GM23338 (cell line): ENCODE data around the gene OMP. TPM values are rescaled to one million over a fixed set of nuclear protein-coding genes. Genes with fewer than 3 reads are reported as not detected.

ENCODE experiments used
- ATAC-seq: fragments of 200-7000 bp; cut with Tn5 transposase; 3 replicates; pipeline ENCODE4 v1.9.1; 2020
- DNase-seq: peaks from one replicate; pipeline ENCODE4 v3.0.0-alpha.2; 2015; ENCODE audit warnings: low spot score
- H2AFZ ChIP-seq: fragments of 200-600 bp; sonication (generic); 2 replicates; pipeline ENCODE4 v1.8.0; 2016; ENCODE audit warnings: antibody characterized with exemption, mild to moderate bottlenecking, moderate library complexity
- H3F3A ChIP-seq: fragments of 200-600 bp; sonication (generic); replicated peaks from 2 replicates; pipeline ENCODE4 v1.8.0; 2017; ENCODE audit warnings: antibody characterized with exemption, mixed run types, low read depth
- H3K27ac ChIP-seq: fragments of 200-600 bp; sonication (generic); 2 replicates; pipeline ENCODE4 v1.6.1; 2016; ENCODE audit warnings: low read depth
- H3K27me3 ChIP-seq: fragments of 200-600 bp; sonication (generic); 2 replicates; pipeline ENCODE4 v1.8.0; 2016; ENCODE audit warnings: mild to moderate bottlenecking, mixed run types, moderate library complexity; ENCODE audit not compliant: insufficient read depth
- H3K36me3 ChIP-seq: fragments of 200-600 bp; sonication (generic); 2 replicates; pipeline ENCODE4 v1.8.0; 2016; ENCODE audit warnings: mild to moderate bottlenecking; ENCODE audit not compliant: insufficient read depth
- H3K4me1 ChIP-seq: fragments of 200-600 bp; sonication (generic); 2 replicates; pipeline ENCODE4 v1.8.0; 2016; ENCODE audit warnings: mild to moderate bottlenecking, moderate library complexity; ENCODE audit not compliant: insufficient read depth
- H3K4me2 ChIP-seq: fragments of 200-600 bp; sonication (generic); 2 replicates; pipeline ENCODE4 v1.7.1; 2017; ENCODE audit warnings: mixed run types
- H3K4me3 ChIP-seq: fragments of 200-600 bp; sonication (generic); 2 replicates; pipeline ENCODE4 v1.6.1; 2016; ENCODE audit warnings: mixed run types
- H3K79me2 ChIP-seq: fragments of 200-600 bp; sonication (generic); replicated peaks from 2 replicates; pipeline ENCODE4 v1.8.0; 2017; ENCODE audit warnings: mild to moderate bottlenecking; ENCODE audit not compliant: insufficient read depth
- H3K9me2 ChIP-seq: fragments of 200-600 bp; sonication (generic); 2 replicates; pipeline ENCODE4 v1.8.0; 2017; ENCODE audit not compliant: insufficient read depth
- H4K20me1 ChIP-seq: fragments of 200-600 bp; sonication (generic); replicated peaks from 2 replicates; pipeline ENCODE4 v1.8.0; 2017; ENCODE audit warnings: mild to moderate bottlenecking; ENCODE audit not compliant: insufficient read depth
- H3K27ac Mint-ChIP-seq: 2 replicates; pipeline ENCODE4 v1.8.0; 2020; ENCODE audit warnings: inconsistent platforms, mild to moderate bottlenecking, moderate library complexity, mixed read lengths
- H3K27me3 Mint-ChIP-seq: 3 replicates; pipeline ENCODE4 v1.8.0; 2022; ENCODE audit warnings: low read depth, mild to moderate bottlenecking, moderate library complexity, mixed read lengths, inconsistent platforms; ENCODE audit not compliant: insufficient read depth, poor library complexity
- H3K36me3 Mint-ChIP-seq: 3 replicates; pipeline ENCODE4 v1.8.0; 2021; ENCODE audit warnings: low read depth, mild to moderate bottlenecking, inconsistent platforms, moderate library complexity, mixed read lengths
- H3K4me1 Mint-ChIP-seq: 3 replicates; pipeline ENCODE4 v1.8.0; 2020; ENCODE audit warnings: mild to moderate bottlenecking, inconsistent platforms, mixed read lengths
- H3K4me3 Mint-ChIP-seq: 3 replicates; pipeline ENCODE4 v1.8.0; 2021; ENCODE audit warnings: moderate library complexity, mild to moderate bottlenecking, inconsistent platforms, mixed read lengths
- H3K9me3 Mint-ChIP-seq: 3 replicates; pipeline ENCODE4 v1.8.0; 2020; ENCODE audit warnings: moderate library complexity, mild to moderate bottlenecking, inconsistent platforms, mixed read lengths
- CREB1 ChIP-seq: fragments of 250-450 bp; sonication (Bioruptor Pico); IDR thresholded peaks from 2 replicates; pipeline ENCODE4 v1.5.0; 2020; ENCODE audit warnings: low read depth, mild to moderate bottlenecking, moderate library complexity
- EZH2 ChIP-seq: fragments of 200-600 bp; sonication (generic); IDR thresholded peaks from one replicate; pipeline ENCODE4 v1.8.0; 2017; ENCODE audit warnings: antibody characterized with exemption, mild to moderate bottlenecking, low read depth; ENCODE audit not compliant: unreplicated experiment
- EZH2phosphoT487 ChIP-seq: fragments of 200-600 bp; sonication (generic); IDR thresholded peaks from one replicate; pipeline ENCODE4 v1.8.1; 2018; ENCODE audit warnings: antibody characterized with exemption; ENCODE audit not compliant: unreplicated experiment
- JUNB ChIP-seq: IDR thresholded peaks from one replicate; pipeline ENCODE4 v1.6.1; 2016; ENCODE audit warnings: antibody characterized with exemption; ENCODE audit not compliant: unreplicated experiment
- NANOG ChIP-seq: IDR thresholded peaks from 2 replicates; pipeline ENCODE4 v1.6.1; 2016; ENCODE audit warnings: antibody characterized with exemption, borderline replicate concordance
- POLR2AphosphoS5 ChIP-seq: IDR thresholded peaks from 2 replicates; pipeline ENCODE4 v1.6.1; 2016; ENCODE audit warnings: antibody characterized with exemption, low read depth
- STAT1 ChIP-seq: IDR thresholded peaks from one replicate; pipeline ENCODE4 v1.6.1; 2016; ENCODE audit warnings: antibody characterized with exemption; ENCODE audit not compliant: unreplicated experiment
- ZNF114 ChIP-seq: fragments of 250-450 bp; sonication (Bioruptor Pico); IDR thresholded peaks from 2 replicates; pipeline ENCODE4 v1.5.0; 2020; ENCODE audit warnings: mild to moderate bottlenecking, moderate library complexity
- ZNF331 ChIP-seq: fragments of 250-450 bp; sonication (Bioruptor Pico); IDR thresholded peaks from 2 replicates; pipeline ENCODE4 v1.5.0; 2020; ENCODE audit warnings: low read depth, mild to moderate bottlenecking, moderate library complexity
- polyA plus RNA-seq: library from polyadenylated mRNA; unstranded; fragments of >200 nt; fragmentation: Nextera tagmentation; extraction: Ambion mirVana; gene quantifications from 2 replicates; pipeline ENCODE4 v1.2.1, GENCODE V29; 2016
- total RNA-seq: library from RNA; depleted of rRNA; stranded (reverse); fragments of >200 nt; shearing (Covaris generic); gene quantifications from 2 replicates; pipeline ENCODE4 v1.2.3, GENCODE V29; 2014
- TF ChIP-seq, protein P1 (sequence below): fragments of 250-450 bp; sonication (Bioruptor Pico); IDR thresholded peaks from 2 replicates; pipeline ENCODE4 v1.5.0; 2020; ENCODE audit warnings: mild to moderate bottlenecking, moderate library complexity
- TF ChIP-seq, protein P2 (sequence below): IDR thresholded peaks from one replicate; pipeline ENCODE4 v1.6.1; 2018; ENCODE audit warnings: antibody characterized with exemption; ENCODE audit not compliant: unreplicated experiment
- TF ChIP-seq, protein P3 (sequence below), 2 experiments: fragments of 200-600 bp in 1 of 2; sonication (generic) in 1 of 2; conservative IDR thresholded peaks; 2 replicates each; pipeline versions ENCODE4 v1.5.1 to v1.6.1; 2016 to 2017; ENCODE audit warnings: antibody characterized with exemption in 2 of 2, low read depth in 2 of 2, mild to moderate bottlenecking in 2 of 2, moderate library complexity in 1 of 2
- TF ChIP-seq, protein P4 (sequence below): IDR thresholded peaks from 2 replicates; pipeline ENCODE4 v1.6.1; 2016; ENCODE audit warnings: antibody characterized with exemption

OMP gene
- total and polyA plus RNA-seq, 2 experiments from 2014 or later = 1.0 TPM; not detected in 1

DNA sequence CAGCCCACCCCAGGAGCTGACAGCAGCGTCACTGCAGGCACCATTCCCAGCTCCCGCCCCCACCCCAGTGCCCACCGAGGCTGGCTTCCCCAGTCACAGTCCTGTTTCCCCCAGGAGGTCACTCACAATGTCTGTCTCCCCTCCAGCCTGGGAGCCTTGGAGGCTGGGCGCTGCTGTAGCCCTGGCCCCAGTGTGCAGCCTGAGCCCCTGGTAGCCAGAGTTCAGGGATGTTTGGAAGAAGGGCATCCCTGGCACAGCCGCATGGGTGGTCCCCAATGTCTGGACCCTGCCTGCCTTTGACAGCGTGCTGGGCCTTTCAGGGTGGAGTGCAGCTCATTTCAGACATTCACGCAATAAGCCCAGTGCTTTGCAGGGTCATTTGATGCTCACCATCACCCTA, 31.6 kb upstream of the OMP start:
- H3K36me3 Mint-ChIP-seq = no peaks in the 10 kb centered on the region
- TF ChIP-seq, protein P1, sequence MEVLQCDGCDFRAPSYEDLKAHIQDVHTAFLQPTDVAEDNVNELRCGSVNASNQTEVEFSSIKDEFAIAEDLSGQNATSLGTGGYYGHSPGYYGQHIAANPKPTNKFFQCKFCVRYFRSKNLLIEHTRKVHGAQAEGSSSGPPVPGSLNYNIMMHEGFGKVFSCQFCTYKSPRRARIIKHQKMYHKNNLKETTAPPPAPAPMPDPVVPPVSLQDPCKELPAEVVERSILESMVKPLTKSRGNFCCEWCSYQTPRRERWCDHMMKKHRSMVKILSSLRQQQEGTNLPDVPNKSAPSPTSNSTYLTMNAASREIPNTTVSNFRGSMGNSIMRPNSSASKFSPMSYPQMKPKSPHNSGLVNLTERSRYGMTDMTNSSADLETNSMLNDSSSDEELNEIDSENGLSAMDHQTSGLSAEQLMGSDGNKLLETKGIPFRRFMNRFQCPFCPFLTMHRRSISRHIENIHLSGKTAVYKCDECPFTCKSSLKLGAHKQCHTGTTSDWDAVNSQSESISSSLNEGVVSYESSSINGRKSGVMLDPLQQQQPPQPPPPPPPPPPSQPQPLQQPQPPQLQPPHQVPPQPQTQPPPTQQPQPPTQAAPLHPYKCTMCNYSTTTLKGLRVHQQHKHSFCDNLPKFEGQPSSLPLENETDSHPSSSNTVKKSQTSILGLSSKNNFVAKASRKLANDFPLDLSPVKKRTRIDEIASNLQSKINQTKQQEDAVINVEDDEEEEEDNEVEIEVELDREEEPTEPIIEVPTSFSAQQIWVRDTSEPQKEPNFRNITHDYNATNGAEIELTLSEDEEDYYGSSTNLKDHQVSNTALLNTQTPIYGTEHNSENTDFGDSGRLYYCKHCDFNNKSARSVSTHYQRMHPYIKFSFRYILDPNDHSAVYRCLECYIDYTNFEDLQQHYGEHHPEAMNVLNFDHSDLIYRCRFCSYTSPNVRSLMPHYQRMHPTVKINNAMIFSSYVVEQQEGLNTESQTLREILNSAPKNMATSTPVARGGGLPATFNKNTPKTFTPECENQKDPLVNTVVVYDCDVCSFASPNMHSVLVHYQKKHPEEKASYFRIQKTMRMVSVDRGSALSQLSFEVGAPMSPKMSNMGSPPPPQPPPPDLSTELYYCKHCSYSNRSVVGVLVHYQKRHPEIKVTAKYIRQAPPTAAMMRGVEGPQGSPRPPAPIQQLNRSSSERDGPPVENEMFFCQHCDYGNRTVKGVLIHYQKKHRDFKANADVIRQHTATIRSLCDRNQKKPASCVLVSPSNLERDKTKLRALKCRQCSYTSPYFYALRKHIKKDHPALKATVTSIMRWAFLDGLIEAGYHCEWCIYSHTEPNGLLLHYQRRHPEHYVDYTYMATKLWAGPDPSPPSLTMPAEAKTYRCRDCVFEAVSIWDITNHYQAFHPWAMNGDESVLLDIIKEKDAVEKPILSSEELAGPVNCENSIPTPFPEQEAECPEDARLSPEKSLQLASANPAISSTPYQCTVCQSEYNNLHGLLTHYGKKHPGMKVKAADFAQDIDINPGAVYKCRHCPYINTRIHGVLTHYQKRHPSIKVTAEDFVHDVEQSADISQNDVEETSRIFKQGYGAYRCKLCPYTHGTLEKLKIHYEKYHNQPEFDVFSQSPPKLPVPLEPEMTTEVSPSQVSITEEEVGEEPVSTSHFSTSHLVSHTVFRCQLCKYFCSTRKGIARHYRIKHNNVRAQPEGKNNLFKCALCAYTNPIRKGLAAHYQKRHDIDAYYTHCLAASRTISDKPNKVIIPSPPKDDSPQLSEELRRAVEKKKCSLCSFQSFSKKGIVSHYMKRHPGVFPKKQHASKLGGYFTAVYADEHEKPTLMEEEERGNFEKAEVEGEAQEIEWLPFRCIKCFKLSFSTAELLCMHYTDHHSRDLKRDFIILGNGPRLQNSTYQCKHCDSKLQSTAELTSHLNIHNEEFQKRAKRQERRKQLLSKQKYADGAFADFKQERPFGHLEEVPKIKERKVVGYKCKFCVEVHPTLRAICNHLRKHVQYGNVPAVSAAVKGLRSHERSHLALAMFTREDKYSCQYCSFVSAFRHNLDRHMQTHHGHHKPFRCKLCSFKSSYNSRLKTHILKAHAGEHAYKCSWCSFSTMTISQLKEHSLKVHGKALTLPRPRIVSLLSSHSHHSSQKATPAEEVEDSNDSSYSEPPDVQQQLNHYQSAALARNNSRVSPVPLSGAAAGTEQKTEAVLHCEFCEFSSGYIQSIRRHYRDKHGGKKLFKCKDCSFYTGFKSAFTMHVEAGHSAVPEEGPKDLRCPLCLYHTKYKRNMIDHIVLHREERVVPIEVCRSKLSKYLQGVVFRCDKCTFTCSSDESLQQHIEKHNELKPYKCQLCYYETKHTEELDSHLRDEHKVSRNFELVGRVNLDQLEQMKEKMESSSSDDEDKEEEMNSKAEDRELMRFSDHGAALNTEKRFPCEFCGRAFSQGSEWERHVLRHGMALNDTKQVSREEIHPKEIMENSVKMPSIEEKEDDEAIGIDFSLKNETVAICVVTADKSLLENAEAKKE (CRISPR knock-in tag) = no peak
- TF ChIP-seq CREB1 (CRISPR knock-in tag) (no peak), EZH2 (no peak), ZNF114 (CRISPR knock-in tag) (no peak), POLR2AphosphoS5 (no peak), STAT1 (no peak), NANOG (no peak), EZH2phosphoT487 (no peak), JUNB (no peak), ZNF331 (CRISPR knock-in tag) (no peak)
- TF ChIP-seq, protein P2, sequence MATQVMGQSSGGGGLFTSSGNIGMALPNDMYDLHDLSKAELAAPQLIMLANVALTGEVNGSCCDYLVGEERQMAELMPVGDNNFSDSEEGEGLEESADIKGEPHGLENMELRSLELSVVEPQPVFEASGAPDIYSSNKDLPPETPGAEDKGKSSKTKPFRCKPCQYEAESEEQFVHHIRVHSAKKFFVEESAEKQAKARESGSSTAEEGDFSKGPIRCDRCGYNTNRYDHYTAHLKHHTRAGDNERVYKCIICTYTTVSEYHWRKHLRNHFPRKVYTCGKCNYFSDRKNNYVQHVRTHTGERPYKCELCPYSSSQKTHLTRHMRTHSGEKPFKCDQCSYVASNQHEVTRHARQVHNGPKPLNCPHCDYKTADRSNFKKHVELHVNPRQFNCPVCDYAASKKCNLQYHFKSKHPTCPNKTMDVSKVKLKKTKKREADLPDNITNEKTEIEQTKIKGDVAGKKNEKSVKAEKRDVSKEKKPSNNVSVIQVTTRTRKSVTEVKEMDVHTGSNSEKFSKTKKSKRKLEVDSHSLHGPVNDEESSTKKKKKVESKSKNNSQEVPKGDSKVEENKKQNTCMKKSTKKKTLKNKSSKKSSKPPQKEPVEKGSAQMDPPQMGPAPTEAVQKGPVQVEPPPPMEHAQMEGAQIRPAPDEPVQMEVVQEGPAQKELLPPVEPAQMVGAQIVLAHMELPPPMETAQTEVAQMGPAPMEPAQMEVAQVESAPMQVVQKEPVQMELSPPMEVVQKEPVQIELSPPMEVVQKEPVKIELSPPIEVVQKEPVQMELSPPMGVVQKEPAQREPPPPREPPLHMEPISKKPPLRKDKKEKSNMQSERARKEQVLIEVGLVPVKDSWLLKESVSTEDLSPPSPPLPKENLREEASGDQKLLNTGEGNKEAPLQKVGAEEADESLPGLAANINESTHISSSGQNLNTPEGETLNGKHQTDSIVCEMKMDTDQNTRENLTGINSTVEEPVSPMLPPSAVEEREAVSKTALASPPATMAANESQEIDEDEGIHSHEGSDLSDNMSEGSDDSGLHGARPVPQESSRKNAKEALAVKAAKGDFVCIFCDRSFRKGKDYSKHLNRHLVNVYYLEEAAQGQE = no peak
- TF ChIP-seq, protein P3, sequence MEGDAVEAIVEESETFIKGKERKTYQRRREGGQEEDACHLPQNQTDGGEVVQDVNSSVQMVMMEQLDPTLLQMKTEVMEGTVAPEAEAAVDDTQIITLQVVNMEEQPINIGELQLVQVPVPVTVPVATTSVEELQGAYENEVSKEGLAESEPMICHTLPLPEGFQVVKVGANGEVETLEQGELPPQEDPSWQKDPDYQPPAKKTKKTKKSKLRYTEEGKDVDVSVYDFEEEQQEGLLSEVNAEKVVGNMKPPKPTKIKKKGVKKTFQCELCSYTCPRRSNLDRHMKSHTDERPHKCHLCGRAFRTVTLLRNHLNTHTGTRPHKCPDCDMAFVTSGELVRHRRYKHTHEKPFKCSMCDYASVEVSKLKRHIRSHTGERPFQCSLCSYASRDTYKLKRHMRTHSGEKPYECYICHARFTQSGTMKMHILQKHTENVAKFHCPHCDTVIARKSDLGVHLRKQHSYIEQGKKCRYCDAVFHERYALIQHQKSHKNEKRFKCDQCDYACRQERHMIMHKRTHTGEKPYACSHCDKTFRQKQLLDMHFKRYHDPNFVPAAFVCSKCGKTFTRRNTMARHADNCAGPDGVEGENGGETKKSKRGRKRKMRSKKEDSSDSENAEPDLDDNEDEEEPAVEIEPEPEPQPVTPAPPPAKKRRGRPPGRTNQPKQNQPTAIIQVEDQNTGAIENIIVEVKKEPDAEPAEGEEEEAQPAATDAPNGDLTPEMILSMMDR (conservative IDR thresholded peaks at IDR 0.05; ENCODE audit: low read depth in 2 of 2) = no peak
- TF ChIP-seq, protein P4, sequence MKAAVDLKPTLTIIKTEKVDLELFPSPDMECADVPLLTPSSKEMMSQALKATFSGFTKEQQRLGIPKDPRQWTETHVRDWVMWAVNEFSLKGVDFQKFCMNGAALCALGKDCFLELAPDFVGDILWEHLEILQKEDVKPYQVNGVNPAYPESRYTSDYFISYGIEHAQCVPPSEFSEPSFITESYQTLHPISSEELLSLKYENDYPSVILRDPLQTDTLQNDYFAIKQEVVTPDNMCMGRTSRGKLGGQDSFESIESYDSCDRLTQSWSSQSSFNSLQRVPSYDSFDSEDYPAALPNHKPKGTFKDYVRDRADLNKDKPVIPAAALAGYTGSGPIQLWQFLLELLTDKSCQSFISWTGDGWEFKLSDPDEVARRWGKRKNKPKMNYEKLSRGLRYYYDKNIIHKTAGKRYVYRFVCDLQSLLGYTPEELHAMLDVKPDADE = no peak
- no peaks in the 10 kb centered on the region for H3K79me2 ChIP-seq
- peaks cover 14% of the 10 kb centered on the region for H3K4me1 Mint-ChIP-seq
- H3K27ac ChIP-seq = no peak overlapping the region
- ATAC-seq (no peak), DNase-seq (no peak)
- H3K4me1 ChIP-seq = peaks cover 6% of the 10 kb centered on the region; the same call in 1 of the 2 replicates
- no peak overlapping the region for H3K4me3 ChIP-seq
- no peaks in the 10 kb centered on the region for H3K27me3 ChIP-seq
- peaks cover 4% of the 10 kb centered on the region; the same call in 1 of the 2 replicates for H3F3A ChIP-seq
- no peaks in the 10 kb centered on the region for H3K9me3 Mint-ChIP-seq
- H3K4me2 ChIP-seq = no peak overlapping the region
- no peaks in the 10 kb centered on the region for H4K20me1 ChIP-seq
- no peaks in the 10 kb centered on the region for H3K36me3 ChIP-seq
- H3K27ac Mint-ChIP-seq = no peak overlapping the region
- no peak overlapping the region for H2AFZ ChIP-seq
- no peak overlapping the region for H3K4me3 Mint-ChIP-seq
- H3K27me3 Mint-ChIP-seq = peaks cover 22% of the 10 kb centered on the region
- H3K9me2 ChIP-seq = no peaks in the 10 kb centered on the region
